GM21576 (cell line): ENCODE data around the gene FXYD5.
A peak's percentile ranks its signal among the peaks of the same experiment; 100 is the strongest.
"Not testable (repeated sequence)": the region's sequence is repeated elsewhere in the genome, so short reads cannot be mapped to it uniquely, and the experiment has no call there.

Source experiments
- ATAC-seq: cut with Tn5 transposase; IDR thresholded peaks from one replicate; pipeline ENCODE4 v1.9.1; 2021; ENCODE audit warnings: mild to moderate bottlenecking, moderate library complexity; ENCODE audit not compliant: unreplicated experiment

The FXYD5 gene

GRCh38 chr19:35119578-35120155, 34.9 kb upstream of the FXYD5 start:
- no peak for ATAC-seq

GRCh38 chr19:35120492-35120891, 34.0 kb upstream of the FXYD5 start:
- no peak for ATAC-seq

GRCh38 chr19:35120898-35121297, 33.6 kb upstream of the FXYD5 start:
- no peak for ATAC-seq

- ATAC-seq, result no peak
Observed at GRCh38 chr19:35122687-35123551, 31.6 kb upstream of the FXYD5 start.

- ATAC-seq, result no peak
Observed at GRCh38 chr19:35123573-35123972, 31.0 kb upstream of the FXYD5 start.

GRCh38 chr19:35124098-35125060, 30.2 kb upstream of the FXYD5 start:
- peak; percentile 49 for ATAC-seq

- ATAC-seq, result no peak
Observed at GRCh38 chr19:35125270-35125717, 29.2 kb upstream of the FXYD5 start.

GRCh38 chr19:35125749-35126623, 28.5 kb upstream of the FXYD5 start:
- no peak for ATAC-seq

GRCh38 chr19:35126624-35126959, 27.9 kb upstream of the FXYD5 start:
- no peak for ATAC-seq

GRCh38 chr19:35127871-35128270, 26.7 kb upstream of the FXYD5 start:
- ATAC-seq, result no peak

- ATAC-seq, result no peak
Observed at GRCh38 chr19:35128398-35129057, 26.0 kb upstream of the FXYD5 start.

GRCh38 chr19:35129724-35130274, 24.7 kb upstream of the FXYD5 start:
- not testable (repeated sequence) for ATAC-seq

GRCh38 chr19:35130761-35131720, 23.5 kb upstream of the FXYD5 start:
- ATAC-seq, result no peak

- no peak for ATAC-seq
Observed at GRCh38 chr19:35132254-35132653, 22.3 kb upstream of the FXYD5 start.

- no peak for ATAC-seq
Observed at GRCh38 chr19:35133826-35134225, 20.7 kb upstream of the FXYD5 start.

- no peak for ATAC-seq
Observed at GRCh38 chr19:35134601-35135242, 19.8 kb upstream of the FXYD5 start, which contains the start of gene LGI4. LGI4 (minus strand) TSS chr19:35135059; CDS start chr19:35134680, 379 bp downstream.

GRCh38 chr19:35135389-35135909, 19.1 kb upstream of the FXYD5 start:
- ATAC-seq, result no peak

- ATAC-seq, result no peak
Observed at GRCh38 chr19:35136231-35136630, 18.3 kb upstream of the FXYD5 start.
